Hepatocyte (in vitro differentiated cells): ENCODE data around the gene POLR2A.

Experiments
- EZH2 ChIP-seq: fragments of 200-600 bp; sonication (generic); IDR thresholded peaks from 2 replicates; pipeline ENCODE4 v1.6.1; 2016; ENCODE audit warnings: antibody characterized with exemption, mild to moderate bottlenecking, borderline replicate concordance
- TF ChIP-seq, protein P1 (sequence below): fragments of 200-600 bp; sonication (generic); IDR thresholded peaks from 2 replicates; pipeline ENCODE4 v1.5.1; 2016; ENCODE audit warnings: antibody characterized with exemption, mild to moderate bottlenecking; ENCODE audit not compliant: poor library complexity

DNA sequence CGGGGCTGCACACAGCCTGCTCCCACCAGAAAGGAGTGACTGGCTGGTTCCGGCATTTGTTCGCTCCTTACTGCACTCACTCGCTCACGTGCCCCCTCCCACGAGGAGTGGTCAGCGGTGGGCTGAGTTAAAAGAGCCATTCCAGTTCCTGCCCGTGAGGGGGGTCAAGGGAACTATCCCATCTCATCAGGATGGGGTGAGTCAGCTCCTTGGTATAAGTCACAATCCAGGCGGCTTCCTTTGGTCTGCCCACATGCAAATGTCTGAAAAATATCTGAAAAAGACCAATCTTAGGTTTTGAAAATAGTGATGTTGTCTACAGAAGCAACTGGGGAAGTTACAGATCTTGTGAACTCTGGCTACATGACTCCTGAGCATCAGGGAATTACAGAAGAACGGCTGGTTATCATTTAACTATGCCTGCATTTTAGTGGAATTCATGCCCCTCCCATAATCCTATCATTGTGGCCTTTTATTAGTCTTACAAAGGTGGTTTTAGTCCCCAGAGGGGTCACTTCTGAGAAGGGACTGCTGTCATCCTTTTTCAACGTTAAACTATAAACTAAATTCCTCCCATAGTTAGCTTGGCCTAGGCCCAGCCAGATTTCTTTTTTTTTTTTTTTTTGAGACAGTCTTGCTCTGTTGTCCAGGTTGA is 54.9 kb downstream of the POLR2A start:
- TF ChIP-seq, protein P1, sequence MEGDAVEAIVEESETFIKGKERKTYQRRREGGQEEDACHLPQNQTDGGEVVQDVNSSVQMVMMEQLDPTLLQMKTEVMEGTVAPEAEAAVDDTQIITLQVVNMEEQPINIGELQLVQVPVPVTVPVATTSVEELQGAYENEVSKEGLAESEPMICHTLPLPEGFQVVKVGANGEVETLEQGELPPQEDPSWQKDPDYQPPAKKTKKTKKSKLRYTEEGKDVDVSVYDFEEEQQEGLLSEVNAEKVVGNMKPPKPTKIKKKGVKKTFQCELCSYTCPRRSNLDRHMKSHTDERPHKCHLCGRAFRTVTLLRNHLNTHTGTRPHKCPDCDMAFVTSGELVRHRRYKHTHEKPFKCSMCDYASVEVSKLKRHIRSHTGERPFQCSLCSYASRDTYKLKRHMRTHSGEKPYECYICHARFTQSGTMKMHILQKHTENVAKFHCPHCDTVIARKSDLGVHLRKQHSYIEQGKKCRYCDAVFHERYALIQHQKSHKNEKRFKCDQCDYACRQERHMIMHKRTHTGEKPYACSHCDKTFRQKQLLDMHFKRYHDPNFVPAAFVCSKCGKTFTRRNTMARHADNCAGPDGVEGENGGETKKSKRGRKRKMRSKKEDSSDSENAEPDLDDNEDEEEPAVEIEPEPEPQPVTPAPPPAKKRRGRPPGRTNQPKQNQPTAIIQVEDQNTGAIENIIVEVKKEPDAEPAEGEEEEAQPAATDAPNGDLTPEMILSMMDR = no peak
- no peak for TF ChIP-seq EZH2
